Neuronal stem cell (in vitro differentiated cells): ENCODE measurements around the gene HOXC10.

Source experiments
- DNase-seq: peaks from one replicate; pipeline ENCODE4 v3.0.0-alpha.2; 2013; ENCODE audit warnings: low spot score
- H2AFZ ChIP-seq: one replicate; pipeline ENCODE4 v1.6.1; 2013; ENCODE audit warnings: mild to moderate bottlenecking, low read length, inconsistent platforms
- H2AK5ac ChIP-seq: 2 replicates; pipeline ENCODE4 v1.6.1; 2013; ENCODE audit warnings: low read depth, mild to moderate bottlenecking, inconsistent platforms, low read length, moderate library complexity, mixed read lengths
- H2BK120ac ChIP-seq: 2 replicates; pipeline ENCODE4 v1.6.1; 2013; ENCODE audit warnings: low read depth, mild to moderate bottlenecking, inconsistent platforms, low read length, moderate library complexity, mixed read lengths
- H2BK12ac ChIP-seq: one replicate; pipeline ENCODE4 v1.6.1; 2013; ENCODE audit warnings: low read length, inconsistent platforms
- H2BK15ac ChIP-seq: 2 replicates; pipeline ENCODE4 v1.6.1; 2013; ENCODE audit warnings: mild to moderate bottlenecking, low read length, inconsistent platforms, mixed read lengths
- H2BK5ac ChIP-seq: one replicate; pipeline ENCODE4 v1.6.1; 2013; ENCODE audit warnings: inconsistent platforms, mild to moderate bottlenecking, low read length, moderate library complexity
- H3K14ac ChIP-seq: one replicate; pipeline ENCODE4 v1.6.1; 2013; ENCODE audit warnings: low read length, inconsistent platforms
- H3K18ac ChIP-seq: 2 replicates; pipeline ENCODE4 v1.6.1; 2013; ENCODE audit warnings: low read length, inconsistent platforms
- H3K23ac ChIP-seq: 2 replicates; pipeline ENCODE4 v1.6.1; 2013; ENCODE audit warnings: low read depth, mild to moderate bottlenecking, mixed read lengths, low read length, inconsistent platforms; ENCODE audit not compliant: poor library complexity
- H3K27ac ChIP-seq: replicated peaks from 3 replicates; pipeline ENCODE4 v1.5.1; 2013; ENCODE audit warnings: low read length, inconsistent platforms
- H3K27me3 ChIP-seq, 3 experiments: 2 replicates each; pipeline ENCODE4 v1.6.1; 2013; ENCODE audit warnings: low read length in 3 of 3, mild to moderate bottlenecking in 2 of 3, inconsistent platforms in 1 of 3, low read depth in 1 of 3, mixed read lengths in 1 of 3, moderate library complexity in 1 of 3; ENCODE audit not compliant: control insufficient read depth in 3 of 3, insufficient read depth in 3 of 3
- H3K36me3 ChIP-seq, 2 donors: replicated peaks in 1 of 2; 2 replicates each; pipeline ENCODE4 v1.6.1; 2013; ENCODE audit warnings: low read length in 2 of 2; ENCODE audit not compliant: control insufficient read depth in 2 of 2, insufficient read depth in 2 of 2
- H3K4ac ChIP-seq: 2 replicates; pipeline ENCODE4 v1.6.1; 2013; ENCODE audit warnings: inconsistent platforms, mild to moderate bottlenecking, low read length, moderate library complexity
- H3K4me1 ChIP-seq, 2 donors: 1 replicate in 1 of 2; 2 replicates in 1 of 2; pipeline ENCODE4 v1.6.1; 2013; ENCODE audit warnings: low read length in 2 of 2, low read depth in 1 of 2; ENCODE audit not compliant: control insufficient read depth in 2 of 2, insufficient read depth in 1 of 2
- H3K4me2 ChIP-seq: one replicate; pipeline ENCODE4 v1.6.1; 2013; ENCODE audit warnings: mild to moderate bottlenecking, low read length, inconsistent platforms; ENCODE audit not compliant: insufficient read depth, poor library complexity, severe bottlenecking
- H3K4me3 ChIP-seq, 2 donors: 2 replicates each; pipeline ENCODE4 v1.5.1; 2013; ENCODE audit warnings: low read length in 2 of 2, mild to moderate bottlenecking in 2 of 2, inconsistent platforms in 1 of 2, moderate library complexity in 1 of 2
- H3K79me1 ChIP-seq: one replicate; pipeline ENCODE4 v1.6.1; 2013; ENCODE audit warnings: low read depth, mild to moderate bottlenecking, inconsistent platforms, low read length, moderate library complexity
- H3K9ac ChIP-seq: one replicate; pipeline ENCODE4 v1.6.1; 2013; ENCODE audit warnings: mild to moderate bottlenecking, low read depth, low read length, inconsistent platforms; ENCODE audit not compliant: poor library complexity
- H3K9me3 ChIP-seq, 2 donors: replicated peaks in 1 of 2; 2 replicates each; pipeline versions ENCODE3 to v1.6.1; 2013; ENCODE audit warnings: low read length in 2 of 2, mild to moderate bottlenecking in 2 of 2, inconsistent platforms in 1 of 2, low read depth in 1 of 2, mixed read lengths in 1 of 2, moderate library complexity in 1 of 2; ENCODE audit not compliant: control insufficient read depth in 2 of 2, insufficient read depth in 1 of 2
- H4K8ac ChIP-seq: one replicate; pipeline ENCODE4 v1.6.1; 2013; ENCODE audit warnings: low read depth, mild to moderate bottlenecking, inconsistent platforms, low read length, moderate library complexity
- H4K91ac ChIP-seq: one replicate; pipeline ENCODE4 v1.6.1; 2013; ENCODE audit warnings: low read length, low read depth, mild to moderate bottlenecking, inconsistent platforms; ENCODE audit not compliant: poor library complexity
- WGBS, 2 donors: extraction: QIAGEN DNeasy Blood & Tissue Kit; methylation state at CpG; one replicate each; pipeline ENCODE4 v1.1.7; 2013; ENCODE audit warnings: missing lambda C conversion rate in 2 of 2, mixed read lengths in 1 of 2; ENCODE audit not compliant: insufficient read length in 2 of 2, insufficient replicate concordance in 1 of 2; ENCODE audit errors: extremely low coverage in 2 of 2; 5-methylcytosine and 5-hydroxymethylcytosine counted together

The HOXC10 gene

GRCh38 chr12:54036620-54037359, 51.8 kb downstream of the HOXC10 start:
- Histone ChIP-seq H2AK5ac (no peak overlapping the region), H3K4me1 (no peaks in the 10 kb centered on the region), H2BK12ac (no peak overlapping the region), H4K91ac (no peak overlapping the region), H3K36me3 (no peaks in the 10 kb centered on the region), H3K4me3 (no peak overlapping the region), H2BK120ac (no peak overlapping the region), H3K4me2 (no peak overlapping the region), H3K27me3 (peaks cover 47 to 98% (median 97%) of the 10 kb centered on the region in 3 experiments), H3K27ac (no peak overlapping the region), H3K9ac (no peak overlapping the region), H2BK15ac (no peak overlapping the region), H3K4ac (no peak overlapping the region), H4K8ac (no peak overlapping the region), H3K79me1 (no peaks in the 10 kb centered on the region), H2AFZ (no peak overlapping the region), H3K9me3 (peaks cover 5 to 10% of the 10 kb centered on the region in 2 donors), H2BK5ac (no peak overlapping the region), H3K14ac (no peak overlapping the region), H3K23ac (peak overlapping the region; percentile 34), H3K18ac (no peak overlapping the region)
- WGBS, 2 donors = no CpG with 5 or more reads among the region's 14 CpGs
- DNase-seq = no peak

- Histone ChIP-seq H3K18ac (no peak overlapping the region), H3K4me1 (no peaks in the 10 kb centered on the region), H3K27ac (no peak overlapping the region), H3K14ac (no peak overlapping the region), H2BK12ac (no peak overlapping the region), H2AK5ac (no peak overlapping the region), H3K23ac (no peak overlapping the region), H2BK120ac (no peak overlapping the region), H4K91ac (no peak overlapping the region), H4K8ac (no peak overlapping the region), H3K79me1 (no peaks in the 10 kb centered on the region), H3K4me2 (no peak overlapping the region), H2BK5ac (no peak overlapping the region), H2AFZ (no peak overlapping the region), H3K36me3 (no peaks in the 10 kb centered on the region), H3K9me3 (peaks cover 5 to 8% of the 10 kb centered on the region in 2 donors), H3K9ac (no peak overlapping the region), H3K27me3 (peaks cover 43 to 96% (median 96%) of the 10 kb centered on the region in 3 experiments), H3K4me3 (no peak overlapping the region), H2BK15ac (no peak overlapping the region), H3K4ac (no peak overlapping the region)
- DNase-seq = no peak
- WGBS, 2 donors = no CpG with 5 or more reads among the region's 14 CpGs
Measured at GRCh38 chr12:54037360-54038283, 52.7 kb downstream of the HOXC10 start.

- no CpG with 5 or more reads among the region's 5 CpGs for WGBS, 2 donors
- Histone ChIP-seq H3K4me2 (no peak overlapping the region), H3K9me3 (peaks cover 0 to 6% of the 10 kb centered on the region in 2 donors), H2AK5ac (no peak overlapping the region), H3K4me3 (no peak overlapping the region), H2BK120ac (no peak overlapping the region), H3K27ac (no peak overlapping the region), H2BK12ac (no peak overlapping the region), H2BK15ac (no peak overlapping the region), H3K9ac (no peak overlapping the region), H3K23ac (no peak overlapping the region), H3K4me1 (no peaks in the 10 kb centered on the region), H2AFZ (no peak overlapping the region), H3K79me1 (no peaks in the 10 kb centered on the region), H3K14ac (no peak overlapping the region), H3K18ac (no peak overlapping the region), H3K27me3 (peaks cover 38 to 96% (median 96%) of the 10 kb centered on the region in 3 experiments), H3K36me3 (no peaks in the 10 kb centered on the region), H3K4ac (no peak overlapping the region), H4K8ac (no peak overlapping the region), H4K91ac (no peak overlapping the region), H2BK5ac (no peak overlapping the region)
- DNase-seq = no peak
Measured at GRCh38 chr12:54038284-54038870, 53.4 kb downstream of the HOXC10 start.
